Activated CD4-positive, alpha-beta T cell treated with anti-CD3 and anti-CD28 coated beads, Interleukin-2, amount 10 ng/mL, durations not matched to agents 24 days and 14 days (primary cell): ENCODE measurements around the gene ATP5F1D. TPM values are rescaled to one million over a fixed set of nuclear protein-coding genes. Genes with fewer than 3 reads are reported as not detected.
A peak's percentile ranks its signal among the peaks of the same experiment; 100 is the strongest.

Experiments used
- DNase-seq: peaks from one replicate; pipeline ENCODE4 v3.0.0; 2022
- H3K27ac Mint-ChIP-seq: one replicate; pipeline ENCODE4 v1.8.0; 2022; ENCODE audit warnings: mild to moderate bottlenecking, mixed read lengths
- H3K27me3 Mint-ChIP-seq: one replicate; pipeline ENCODE4 v1.8.0; 2022; ENCODE audit warnings: mixed read lengths
- H3K36me3 Mint-ChIP-seq: one replicate; pipeline ENCODE4 v1.8.0; 2022; ENCODE audit warnings: low read depth, mild to moderate bottlenecking, mixed read lengths
- H3K4me1 Mint-ChIP-seq: one replicate; pipeline ENCODE4 v1.8.0; 2021; ENCODE audit warnings: mixed read lengths
- H3K4me3 Mint-ChIP-seq: one replicate; pipeline ENCODE4 v1.8.0; 2022; ENCODE audit warnings: mild to moderate bottlenecking, moderate library complexity, mixed read lengths
- H3K9me3 Mint-ChIP-seq: one replicate; pipeline ENCODE4 v1.8.0; 2021; ENCODE audit warnings: mixed read lengths
- intact Hi-C: fragments of 100-400 bp; cut with micrococcal nuclease; formaldehyde crosslinking; loops from one replicate; pipeline ENCODE4 v1.15.1; 2023
- total RNA-seq: library from RNA; stranded (reverse); gene quantifications from 2 replicates; pipeline ENCODE4 v1.2.3, GENCODE V29; 2022

Gene ATP5F1D
- total RNA-seq, 1 donor from 2014 or later = 269 TPM

DNA sequence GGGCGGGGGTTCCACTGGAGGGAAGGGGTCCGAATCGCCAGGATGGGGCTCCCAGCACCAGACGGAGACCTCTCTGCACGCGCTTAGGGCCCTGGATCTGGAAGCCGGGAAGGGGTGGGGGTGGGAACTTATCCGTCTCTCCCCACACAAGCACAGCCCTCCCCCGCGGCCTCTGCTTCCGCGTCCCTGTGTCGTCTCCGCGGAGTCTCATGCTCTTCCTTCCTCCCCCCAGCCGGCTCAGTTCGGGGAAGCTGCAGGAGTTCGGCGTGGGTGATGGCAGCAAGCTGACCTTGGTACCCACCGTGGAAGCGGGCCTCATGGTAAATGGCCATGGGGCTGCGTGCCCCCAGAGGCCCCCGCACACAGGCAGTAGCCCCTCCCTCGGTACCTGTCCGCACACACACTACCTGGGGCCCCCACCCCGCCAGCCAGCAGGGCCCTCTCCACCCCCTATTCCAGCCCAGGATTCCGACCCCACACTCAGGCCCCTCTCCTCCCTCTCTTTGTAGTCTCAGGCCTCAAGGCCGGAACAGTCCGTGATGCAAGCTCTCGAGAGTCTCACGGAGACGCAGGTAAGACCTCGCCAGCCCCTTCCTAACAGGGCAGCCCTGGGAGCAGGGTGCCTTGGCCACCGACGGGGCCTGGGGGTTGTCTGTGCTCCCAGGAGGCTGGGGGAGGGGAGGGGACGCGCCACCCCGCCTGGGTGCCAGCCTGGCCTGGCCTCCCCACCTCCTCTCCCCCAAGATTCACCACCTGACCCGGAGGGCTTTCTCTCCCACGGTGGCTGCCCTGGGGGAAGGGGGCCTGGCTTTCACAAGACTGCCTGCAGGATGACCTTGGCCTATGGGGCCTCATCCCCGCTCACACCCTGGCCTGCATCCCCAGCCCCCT, 10.0 kb downstream of the ATP5F1D start:
- Mint-ChIP-seq H3K9me3 (no peaks in the 10 kb centered on the region), H3K27me3 (no peaks in the 10 kb centered on the region), H3K4me3 (peak overlapping the region; percentile 97), H3K36me3 (peaks cover 42% of the 10 kb centered on the region), H3K4me1 (peaks cover 16% of the 10 kb centered on the region), H3K27ac (peak overlapping the region; percentile 90)
- intact Hi-C loops = no loop called here
- DNase-seq = peak; percentile 90

DNA sequence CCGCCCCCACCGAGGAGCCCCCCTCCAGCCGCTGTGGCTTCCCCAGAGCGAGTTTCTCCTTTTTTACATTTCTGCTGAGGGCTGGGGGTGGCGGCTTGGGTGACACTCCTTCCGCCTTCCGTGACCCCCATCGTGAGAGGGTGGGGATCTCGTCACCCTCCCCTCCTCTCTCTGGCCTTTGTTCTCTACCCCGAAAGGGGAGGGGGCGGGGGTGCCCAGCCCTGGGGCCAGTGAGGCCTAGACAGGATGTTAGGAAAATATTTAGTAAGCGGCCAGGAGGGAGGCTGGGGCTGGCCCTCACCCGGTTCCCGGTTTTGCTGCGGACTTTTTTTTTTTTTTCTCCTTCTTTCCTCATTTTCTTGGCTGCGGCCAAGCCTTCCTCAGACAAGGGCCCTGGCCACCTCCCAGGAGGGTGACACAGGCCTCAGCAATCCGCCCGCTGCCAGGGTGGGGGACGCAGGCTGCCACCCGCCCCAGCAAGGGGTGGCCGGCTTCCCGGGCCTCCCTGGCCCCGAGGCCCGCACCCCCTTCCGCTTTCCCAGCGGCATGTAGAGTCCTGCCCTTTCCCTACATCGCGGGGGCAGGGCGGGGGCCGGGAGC, 10.8 kb downstream of the ATP5F1D start:
- Mint-ChIP-seq H3K36me3 (peaks cover 42% of the 10 kb centered on the region), H3K27ac (peak overlapping the region; percentile 90), H3K4me3 (peak overlapping the region; percentile 97), H3K4me1 (peaks cover 17% of the 10 kb centered on the region), H3K27me3 (no peaks in the 10 kb centered on the region), H3K9me3 (no peaks in the 10 kb centered on the region)
- intact Hi-C loops = no loop called here
- DNase-seq = peak; percentile 89

DNA sequence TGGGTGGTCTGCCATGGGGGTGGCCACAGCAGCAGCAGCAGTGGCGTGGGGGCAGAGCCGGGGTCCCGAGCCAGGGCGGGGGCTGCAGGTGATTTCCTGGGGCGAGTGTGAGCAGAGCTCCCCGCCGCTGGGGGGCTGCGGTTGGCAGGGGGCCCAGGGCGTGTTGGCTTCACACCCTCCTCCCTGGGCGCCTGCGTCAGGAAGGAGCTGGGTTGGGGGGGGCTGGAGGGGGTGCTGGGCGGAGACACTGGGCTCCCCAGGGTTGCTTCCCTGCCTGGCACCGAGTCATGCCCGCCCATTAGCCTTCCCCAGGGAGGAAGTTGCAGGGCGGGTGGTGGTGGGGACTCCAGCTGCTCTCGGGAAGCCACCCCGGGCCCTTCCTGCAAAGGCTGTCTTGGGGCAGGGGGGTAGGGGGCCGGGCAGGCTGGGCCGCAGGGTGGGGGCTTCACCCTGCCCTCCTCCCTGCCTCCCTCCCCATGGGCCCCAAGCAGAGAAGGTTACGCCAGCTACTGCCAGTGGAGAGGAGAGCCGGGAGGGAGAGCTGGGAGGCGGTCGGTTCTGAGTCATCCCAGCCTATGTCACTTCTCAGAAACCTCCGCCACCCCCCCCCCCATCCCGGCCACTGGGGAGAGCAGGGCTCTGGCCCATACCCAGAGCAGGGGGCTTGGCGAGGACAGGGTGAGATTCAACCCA, 11.4 kb downstream of the ATP5F1D start:
- Mint-ChIP-seq H3K9me3 (no peaks in the 10 kb centered on the region), H3K27ac (peak overlapping the region; percentile 89), H3K27me3 (no peaks in the 10 kb centered on the region), H3K4me3 (peak overlapping the region; percentile 97), H3K4me1 (peaks cover 20% of the 10 kb centered on the region), H3K36me3 (peaks cover 49% of the 10 kb centered on the region)
- intact Hi-C loops = no loop called here
- peak; percentile 88 for DNase-seq

DNA sequence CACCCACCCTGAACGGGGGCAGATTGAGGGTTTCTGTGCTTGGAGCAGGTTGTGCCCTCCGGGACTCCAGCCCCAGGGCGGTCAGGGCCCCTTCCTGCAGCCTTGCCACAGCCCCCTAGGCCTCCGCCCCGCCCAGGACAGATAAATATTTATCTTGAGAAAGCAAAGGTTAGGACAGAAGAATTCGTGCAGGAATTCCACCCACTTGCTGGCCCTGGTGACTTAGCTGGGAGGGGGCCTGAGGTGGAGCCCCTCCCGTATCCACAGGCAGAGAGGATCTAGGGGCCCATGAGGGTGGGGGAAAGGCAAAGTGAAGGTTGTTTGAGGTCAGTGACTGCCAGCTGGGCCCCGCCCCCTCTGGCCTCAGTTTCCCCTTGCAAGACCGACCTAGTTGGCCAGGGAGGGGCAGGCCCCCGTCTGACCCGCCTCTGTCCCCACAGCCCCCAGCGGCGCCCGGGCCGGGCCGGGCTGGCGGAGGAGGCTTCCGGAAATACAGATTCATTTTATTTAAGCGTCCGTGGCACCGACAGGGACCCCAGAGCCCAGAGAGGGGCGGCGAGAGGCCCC, 12.0 kb downstream of the ATP5F1D start:
- Mint-ChIP-seq H3K9me3 (no peaks in the 10 kb centered on the region), H3K4me3 (peak overlapping the region; percentile 97), H3K4me1 (peaks cover 24% of the 10 kb centered on the region), H3K27me3 (no peaks in the 10 kb centered on the region), H3K27ac (peak overlapping the region; percentile 89), H3K36me3 (peaks cover 50% of the 10 kb centered on the region)
- intact Hi-C loops = no loop called here
- no peak for DNase-seq

DNA sequence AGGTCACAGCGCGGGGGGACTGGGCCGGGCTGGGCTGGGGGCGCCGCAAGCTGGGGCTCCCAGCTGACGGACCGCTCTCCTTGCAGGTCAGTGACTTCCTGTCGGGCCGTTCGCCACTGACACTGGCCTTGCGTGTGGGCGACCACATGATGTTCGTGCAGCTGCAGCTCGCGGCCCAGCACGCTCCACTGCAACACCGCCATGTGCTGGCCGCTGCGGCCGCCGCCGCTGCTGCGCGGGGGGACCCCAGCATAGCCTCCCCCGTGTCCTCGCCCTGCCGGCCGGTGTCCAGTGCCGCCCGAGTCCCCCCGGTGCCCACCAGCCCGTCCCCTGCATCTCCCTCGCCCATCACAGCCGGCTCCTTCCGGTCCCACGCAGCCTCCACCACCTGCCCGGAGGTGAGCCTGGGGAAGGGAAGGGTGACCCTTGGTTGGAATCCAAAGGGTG, 12.6 kb downstream of the ATP5F1D start:
- no peaks in the 10 kb centered on the region for H3K9me3 Mint-ChIP-seq
- H3K4me1 Mint-ChIP-seq = peaks cover 28% of the 10 kb centered on the region
- H3K36me3 Mint-ChIP-seq = peaks cover 55% of the 10 kb centered on the region
- no peak for DNase-seq
- intact Hi-C loops = no loop called here
- H3K4me3 Mint-ChIP-seq = no peak overlapping the region
- no peak overlapping the region for H3K27ac Mint-ChIP-seq
- H3K27me3 Mint-ChIP-seq = no peaks in the 10 kb centered on the region

DNA sequence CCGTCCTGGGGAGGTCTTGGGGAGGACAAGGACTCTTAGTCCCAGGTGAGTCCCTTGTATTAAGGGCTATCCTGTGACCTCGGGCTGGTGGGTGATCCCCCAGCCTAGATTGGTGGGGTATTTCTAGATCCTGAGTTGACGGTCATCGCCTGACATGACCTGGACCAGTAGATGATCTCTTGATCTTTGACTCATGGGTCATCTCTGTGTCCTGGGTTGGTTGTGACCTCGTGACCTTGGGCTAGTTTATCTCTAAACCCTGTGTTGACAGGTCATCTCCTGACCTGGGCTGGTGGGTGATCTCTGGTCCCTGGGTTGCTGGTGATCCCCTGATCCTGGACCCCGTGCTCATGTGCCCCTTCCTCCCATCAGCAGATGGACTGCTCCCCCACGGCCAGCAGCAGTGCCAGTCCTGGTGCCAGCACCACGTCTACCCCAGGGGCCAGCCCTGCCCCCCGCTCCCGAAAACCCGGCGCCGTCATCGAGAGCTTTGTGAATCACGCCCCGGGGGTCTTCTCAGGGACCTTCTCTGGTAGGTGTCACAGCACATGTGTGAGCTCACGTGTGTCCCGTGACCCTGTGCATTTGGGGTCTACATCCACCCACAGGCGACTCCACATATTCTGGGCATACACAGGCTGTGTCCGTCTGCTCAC, 13.1 kb downstream of the ATP5F1D start:
- intact Hi-C loops = no loop called here
- H3K36me3 Mint-ChIP-seq = peaks cover 55% of the 10 kb centered on the region

DNA sequence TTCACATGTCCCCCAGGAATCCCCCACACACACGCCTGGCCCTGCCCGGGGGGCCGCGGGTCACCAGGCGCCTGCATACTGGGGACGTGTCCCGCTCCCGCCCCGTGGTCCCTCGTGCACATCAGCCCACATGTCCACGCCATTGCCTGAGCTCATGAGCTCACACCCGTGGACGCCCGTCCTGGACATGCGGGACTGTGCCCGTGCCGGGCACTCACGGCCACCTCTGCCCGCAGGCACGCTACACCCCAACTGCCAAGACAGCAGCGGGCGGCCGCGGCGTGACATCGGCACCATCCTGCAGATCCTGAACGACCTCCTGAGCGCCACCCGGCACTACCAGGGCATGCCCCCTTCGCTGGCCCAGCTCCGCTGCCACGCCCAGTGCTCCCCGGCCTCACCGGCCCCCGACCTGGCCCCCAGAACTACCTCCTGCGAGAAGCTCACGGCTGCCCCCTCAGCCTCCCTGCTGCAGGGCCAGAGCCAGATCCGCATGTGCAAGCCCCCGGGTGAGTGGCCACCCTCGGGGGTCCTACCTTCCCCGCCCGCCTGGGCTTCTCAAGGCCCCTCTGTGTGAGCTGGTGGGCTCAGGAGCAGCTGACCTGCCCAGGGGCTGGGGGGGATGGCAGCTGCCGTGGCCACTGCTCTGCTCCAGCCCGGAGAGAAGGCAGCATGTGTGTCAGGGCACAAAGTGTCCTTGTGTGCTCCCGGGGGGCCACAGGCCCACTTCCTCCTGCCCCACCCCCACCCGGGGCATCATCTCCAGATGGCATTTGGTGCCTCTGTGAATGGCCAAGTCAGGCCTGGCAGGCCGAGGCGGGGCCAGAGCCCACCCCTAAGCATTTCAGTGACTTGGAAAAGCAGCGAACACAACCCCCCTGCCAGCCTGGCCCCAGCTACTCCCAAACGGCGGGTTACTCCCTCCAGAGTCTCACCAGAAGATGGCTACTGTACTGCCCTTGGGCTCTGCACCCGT, 13.9 kb downstream of the ATP5F1D start:
- Mint-ChIP-seq H3K36me3 (peaks cover 55% of the 10 kb centered on the region), H3K4me1 (peaks cover 38% of the 10 kb centered on the region), H3K27ac (peak overlapping the region; percentile 73), H3K27me3 (no peaks in the 10 kb centered on the region), H3K4me3 (peak overlapping the region; percentile 44), H3K9me3 (no peaks in the 10 kb centered on the region)
- intact Hi-C loops = no loop called here
- no peak for DNase-seq

More for the DNA sequence above, 13.1 kb downstream of the ATP5F1D start:
- peaks cover 34% of the 10 kb centered on the region for H3K4me1 Mint-ChIP-seq
- DNase-seq = no peak
- H3K27me3 Mint-ChIP-seq = no peaks in the 10 kb centered on the region
- H3K27ac Mint-ChIP-seq = peak overlapping the region; percentile 73
- peak overlapping the region; percentile 44 for H3K4me3 Mint-ChIP-seq
- no peaks in the 10 kb centered on the region for H3K9me3 Mint-ChIP-seq

DNA sequence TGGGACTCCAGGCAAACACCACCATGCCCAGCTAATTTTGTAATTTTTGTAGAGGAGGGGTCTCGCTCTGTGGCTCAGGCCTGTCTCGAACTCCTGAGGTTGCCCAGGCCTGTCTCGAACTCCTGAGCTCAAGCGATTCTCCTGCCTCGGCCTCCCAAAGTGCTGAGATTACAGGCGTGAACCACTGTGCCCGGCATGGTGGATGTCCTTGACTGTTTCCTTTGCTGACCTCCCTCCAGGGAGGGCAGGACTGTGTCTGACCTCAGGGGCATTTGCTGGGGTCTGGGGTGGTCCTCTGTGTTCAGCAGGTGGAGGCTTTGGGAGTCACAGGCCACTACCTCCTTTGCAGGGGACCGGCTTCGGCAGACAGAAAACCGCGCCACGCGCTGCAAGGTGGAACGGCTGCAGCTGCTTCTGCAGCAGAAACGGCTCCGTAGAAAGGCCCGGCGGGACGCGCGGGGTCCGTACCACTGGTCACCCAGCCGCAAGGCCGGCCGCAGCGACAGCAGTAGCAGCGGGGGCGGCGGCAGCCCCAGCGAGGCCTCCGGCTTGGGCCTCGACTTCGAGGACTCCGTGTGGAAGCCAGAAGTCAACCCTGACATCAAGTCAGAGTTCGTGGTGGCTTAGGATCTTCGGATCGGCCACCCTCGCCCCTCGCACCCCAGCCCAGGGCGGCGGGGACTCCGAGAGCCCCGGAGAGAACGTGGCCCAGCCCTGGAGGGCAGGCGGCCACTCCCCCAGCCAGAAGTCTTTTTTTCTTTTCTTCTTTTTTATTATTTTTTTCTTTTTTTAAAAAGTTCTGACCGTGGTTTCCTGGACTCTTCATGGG, 15.3 kb downstream of the ATP5F1D start:
- peak overlapping the region; percentile 91 for H3K4me3 Mint-ChIP-seq

DNA sequence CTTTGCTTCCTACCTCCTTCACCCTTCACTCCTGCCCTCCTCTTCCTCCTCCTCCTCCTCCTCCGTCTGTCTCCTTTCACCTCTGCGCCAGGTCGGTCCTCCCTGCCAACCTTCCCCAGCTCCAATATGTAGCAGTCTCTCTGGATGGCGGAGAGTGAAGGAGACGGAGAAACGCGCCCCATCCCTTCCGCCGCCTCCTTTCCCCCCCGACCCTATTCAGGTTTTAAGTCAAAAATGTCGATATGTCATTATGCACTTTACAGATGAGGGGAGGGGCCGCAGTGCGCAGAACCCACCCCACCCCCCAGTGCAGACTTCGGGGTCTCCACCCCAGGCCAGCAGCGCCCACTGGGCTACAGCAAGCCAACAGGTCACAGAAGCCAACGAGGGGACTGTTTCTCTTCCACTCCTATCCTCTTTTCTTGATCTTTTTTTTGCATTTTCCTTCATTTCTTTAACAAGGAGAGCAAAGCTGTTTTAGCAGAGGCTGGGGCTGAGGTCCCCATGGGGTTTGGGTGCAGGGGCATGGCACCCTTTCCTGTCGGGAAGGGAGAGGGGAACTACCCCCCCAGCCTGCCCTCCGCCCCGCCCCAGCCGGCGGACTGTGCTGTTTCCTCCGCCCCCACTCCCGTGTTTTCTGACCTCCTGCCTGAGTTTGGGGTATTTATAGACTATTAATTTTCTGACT, 16.1 kb downstream of the ATP5F1D start:
- peak overlapping the region; percentile 91 for H3K4me3 Mint-ChIP-seq
- peak overlapping the region; percentile 73 for H3K27ac Mint-ChIP-seq
- no peak for DNase-seq
- H3K36me3 Mint-ChIP-seq = peaks cover 40% of the 10 kb centered on the region
- H3K9me3 Mint-ChIP-seq = no peaks in the 10 kb centered on the region
- H3K27me3 Mint-ChIP-seq = no peaks in the 10 kb centered on the region
- intact Hi-C loops = no loop called here
- H3K4me1 Mint-ChIP-seq = peaks cover 42% of the 10 kb centered on the region

More for the DNA sequence above, 15.3 kb downstream of the ATP5F1D start:
- DNase-seq = no peak
- peaks cover 46% of the 10 kb centered on the region for H3K36me3 Mint-ChIP-seq
- peaks cover 40% of the 10 kb centered on the region for H3K4me1 Mint-ChIP-seq
- no peaks in the 10 kb centered on the region for H3K27me3 Mint-ChIP-seq
- no peaks in the 10 kb centered on the region for H3K9me3 Mint-ChIP-seq
- peak overlapping the region; percentile 73 for H3K27ac Mint-ChIP-seq
- intact Hi-C loops = no loop called here

DNA sequence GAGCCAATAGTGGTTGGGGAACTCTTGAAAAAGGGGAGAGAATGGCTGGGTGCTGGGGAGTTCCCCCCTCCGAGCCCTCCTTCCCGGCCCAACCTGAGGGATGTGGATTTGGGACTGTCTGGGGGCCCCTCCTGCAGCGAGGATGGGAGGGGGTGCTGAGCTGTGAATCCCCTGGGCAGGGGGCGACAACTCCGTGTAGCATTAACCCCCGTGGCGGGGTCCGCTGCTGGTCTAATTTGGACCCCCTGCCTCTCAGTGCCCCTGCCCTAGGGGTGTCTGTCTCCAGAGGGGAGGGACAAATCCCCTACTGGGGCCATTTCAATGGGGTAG, 16.6 kb downstream of the ATP5F1D start:
- peaks cover 40% of the 10 kb centered on the region for H3K36me3 Mint-ChIP-seq
- peak overlapping the region; percentile 91 for H3K4me3 Mint-ChIP-seq
- H3K27me3 Mint-ChIP-seq = no peaks in the 10 kb centered on the region
- no peaks in the 10 kb centered on the region for H3K9me3 Mint-ChIP-seq
- intact Hi-C loops = no loop called here
- H3K4me1 Mint-ChIP-seq = peaks cover 43% of the 10 kb centered on the region
- peak overlapping the region; percentile 73 for H3K27ac Mint-ChIP-seq
- DNase-seq = no peak

DNA sequence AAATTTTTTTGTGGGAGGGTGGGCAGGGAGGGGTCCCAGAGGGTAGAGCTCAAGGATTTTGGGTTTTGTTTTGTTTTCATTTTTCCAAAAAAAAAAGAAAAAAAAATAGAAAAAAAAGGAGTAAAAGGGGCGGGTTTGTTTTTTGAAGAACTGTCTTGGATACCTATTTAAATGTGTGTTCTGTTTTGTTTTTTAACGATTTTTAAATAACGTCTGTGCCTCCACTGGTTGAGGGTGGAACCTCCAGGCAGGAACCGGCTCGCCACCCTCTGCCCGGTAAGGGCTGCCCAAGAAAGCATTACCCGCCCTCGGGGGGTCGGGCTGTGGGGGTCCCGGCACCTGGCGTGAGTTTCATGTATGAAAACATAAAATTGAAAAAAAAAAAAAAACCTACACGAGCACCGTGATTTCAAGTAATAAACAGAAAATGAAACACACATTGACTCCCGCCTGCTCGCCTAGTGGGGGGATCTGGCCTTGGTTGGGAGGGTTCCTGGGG, 17.2 kb downstream of the ATP5F1D start:
- intact Hi-C loops = loop anchor here (1.0 kb wide), 1 partner anchor 9 kb away; no protein-coding TSS in a partner anchor
- no peaks in the 10 kb centered on the region for H3K27me3 Mint-ChIP-seq
- peak overlapping the region; percentile 91 for H3K4me3 Mint-ChIP-seq
- H3K36me3 Mint-ChIP-seq = peaks cover 35% of the 10 kb centered on the region
- no peaks in the 10 kb centered on the region for H3K9me3 Mint-ChIP-seq
- no peak for DNase-seq
- peak overlapping the region; percentile 95 for H3K27ac Mint-ChIP-seq
- peaks cover 42% of the 10 kb centered on the region for H3K4me1 Mint-ChIP-seq
